Esophagus muscularis mucosa (tissue), 4 donors: ENCODE data around the gene SORBS1. TPM values are rescaled to one million over a fixed set of nuclear protein-coding genes. Genes with fewer than 3 reads are reported as not detected.

Experiments
- DNase-seq: peaks from one replicate; pipeline ENCODE4 v3.0.0-alpha.2; 2017; ENCODE audit errors: extremely low spot score
- H3K27ac ChIP-seq, 4 donors: fragments of 200-600 bp; sonication (generic); replicated peaks in 1 of 4; 1 replicate in 3 of 4; 2 replicates in 1 of 4; pipeline ENCODE4 v1.5.1; 2016 to 2019; ENCODE audit warnings: mild to moderate bottlenecking in 1 of 4
- H3K27me3 ChIP-seq, 4 donors: fragments of 200-600 bp; sonication (generic); one replicate each; pipeline versions ENCODE4 v1.5.1 to v1.6.0; 2016 to 2019
- H3K36me3 ChIP-seq, 4 donors: fragments of 200-600 bp; sonication (generic); one replicate each; pipeline ENCODE4 v1.5.1; 2016 to 2019
- H3K4me1 ChIP-seq, 4 donors: fragments of 200-600 bp; sonication (generic); one replicate each; pipeline ENCODE4 v1.5.1; 2016 to 2019
- H3K4me3 ChIP-seq, 4 donors: fragments of 200-600 bp; sonication (generic); 1 replicate in 2 of 4; 2 replicates in 2 of 4; pipeline ENCODE4 v1.5.1; 2016 to 2019; ENCODE audit warnings: mild to moderate bottlenecking in 4 of 4, moderate library complexity in 1 of 4
- H3K9me3 ChIP-seq, 4 donors: fragments of 200-600 bp; sonication (generic); 1 replicate in 3 of 4; 2 replicates in 1 of 4; pipeline ENCODE4 v1.5.1; 2016 to 2019
- CTCF ChIP-seq, 3 experiments: fragments of 200-600 bp in 2 of 3; fragments of 450-650 bp in 1 of 3; sonication (generic) in 2 of 3; IDR thresholded peaks; one replicate each; pipeline ENCODE4 v1.5.1; 2017 to 2019; ENCODE audit warnings: antibody characterized with exemption in 3 of 3, mild to moderate bottlenecking in 2 of 3, moderate library complexity in 1 of 3
- EP300 ChIP-seq: sonication (generic); formaldehyde crosslinking; IDR thresholded peaks from one replicate; pipeline ENCODE4 v1.6.1; 2017; ENCODE audit warnings: antibody characterized with exemption
- POLR2A ChIP-seq: fragments of 450-650 bp; IDR thresholded peaks from one replicate; pipeline ENCODE4 v1.6.1; 2017; ENCODE audit warnings: antibody characterized with exemption, moderate library complexity, mild to moderate bottlenecking, low read depth
- POLR2AphosphoS5 ChIP-seq, 2 donors: sonication (generic); formaldehyde crosslinking; IDR thresholded peaks; one replicate each; pipeline ENCODE4 v1.6.1; 2017; ENCODE audit warnings: antibody characterized with exemption in 2 of 2
- WGBS: methylation state at CpG from one replicate; pipeline ENCODE4 v1.1.5; 2018; 5-methylcytosine and 5-hydroxymethylcytosine counted together
- intact Hi-C: fragments of 100-400 bp; cut with DNase I; formaldehyde crosslinking; loops from one replicate; pipeline ENCODE4 v1.15.1; 2023
- total RNA-seq, 4 donors: library from RNA; depleted of rRNA; stranded (reverse); fragments of >200 nt; gene quantifications; one replicate each; pipeline versions ENCODE4 v1.1.0 to v1.2.1, GENCODE V29; 2016

Gene SORBS1
- total RNA-seq, 4 donors from 2014 or later: 1,569 to 2,231 (median 1,854) TPM

GRCh38 chr10:95429639-95430038, 131.5 kb downstream of the SORBS1 start:
- H3K9me3 ChIP-seq: no peaks in the 10 kb centered on the region
- H3K4me3 ChIP-seq: no peak overlapping the region
- TF ChIP-seq EP300 (no peak), POLR2AphosphoS5 (IDR thresholded peaks at IDR 0.05) (peak in 1 of 2 donors; percentile 40)
- no peaks in the 10 kb centered on the region for H3K27me3 ChIP-seq
- H3K36me3 ChIP-seq: peaks cover 23 to 77% (median 69%) of the 10 kb centered on the region in 4 donors
- no peak for DNase-seq
- 56% methylated on average over 4 of the region's 4 CpGs for WGBS
- peaks cover 76 to 100% (median 99%) of the 10 kb centered on the region in 4 donors for H3K4me1 ChIP-seq
- peak overlapping the region; percentile 85 to 97 (median 94) for H3K27ac ChIP-seq
- intact Hi-C loops: loop anchor here (5.0 kb wide), 2 partner anchors 128 to 173 kb away; no protein-coding TSS in a partner anchor

GRCh38 chr10:95428701-95429100, 132.5 kb downstream of the SORBS1 start:
- Histone ChIP-seq H3K4me1 (peaks cover 72 to 100% (median 99%) of the 10 kb centered on the region in 4 donors), H3K27me3 (no peaks in the 10 kb centered on the region), H3K4me3 (no peak overlapping the region), H3K27ac (peak overlapping the region; percentile 85 to 97 (median 94)), H3K9me3 (no peaks in the 10 kb centered on the region), H3K36me3 (peaks cover 28 to 78% (median 73%) of the 10 kb centered on the region in 4 donors)
- whole genome bisulfite sequencing: 39% methylated on average over 2 of the region's 2 CpGs
- DNase-seq: no peak
- intact Hi-C loops: no loop called here
- TF ChIP-seq EP300 (no peak), POLR2AphosphoS5 (IDR thresholded peaks at IDR 0.05) (peak; percentile 22 to 70)

DNA sequence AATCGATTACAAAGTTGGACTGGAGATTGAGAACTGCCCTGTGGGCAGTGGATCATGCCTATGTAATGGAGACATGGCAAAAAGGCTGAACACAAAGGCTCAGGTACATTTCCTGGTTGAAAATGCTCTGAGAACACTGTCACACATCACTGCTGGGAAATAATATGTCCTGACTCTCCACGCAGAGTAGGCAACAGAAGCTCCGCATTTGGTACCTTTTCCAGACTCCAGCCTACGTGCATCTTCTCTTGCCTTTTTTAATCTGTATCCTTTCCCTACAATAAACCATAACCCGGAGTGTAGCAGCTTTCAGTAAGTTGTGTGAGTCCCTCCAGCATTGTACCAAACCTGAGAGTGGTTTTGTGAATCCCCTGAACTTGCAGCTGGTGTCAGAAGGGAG, 134.7 kb downstream of the SORBS1 start:
- H3K27ac ChIP-seq: peak overlapping the region; percentile 85 to 97 (median 94)
- H3K4me3 ChIP-seq: no peak overlapping the region
- H3K4me1 ChIP-seq: peaks cover 67 to 100% (median 99%) of the 10 kb centered on the region in 4 donors
- H3K9me3 ChIP-seq: no peaks in the 10 kb centered on the region
- no peaks in the 10 kb centered on the region for H3K27me3 ChIP-seq
- TF ChIP-seq POLR2A (no peak), POLR2AphosphoS5 (IDR thresholded peaks at IDR 0.05) (peak; percentile 7 to 9)
- H3K36me3 ChIP-seq: peaks cover 29 to 88% (median 76%) of the 10 kb centered on the region in 4 donors
- intact Hi-C loops: no loop called here
- WGBS: 71% methylated on average over 5 of the region's 5 CpGs
- DNase-seq: no peak

DNA sequence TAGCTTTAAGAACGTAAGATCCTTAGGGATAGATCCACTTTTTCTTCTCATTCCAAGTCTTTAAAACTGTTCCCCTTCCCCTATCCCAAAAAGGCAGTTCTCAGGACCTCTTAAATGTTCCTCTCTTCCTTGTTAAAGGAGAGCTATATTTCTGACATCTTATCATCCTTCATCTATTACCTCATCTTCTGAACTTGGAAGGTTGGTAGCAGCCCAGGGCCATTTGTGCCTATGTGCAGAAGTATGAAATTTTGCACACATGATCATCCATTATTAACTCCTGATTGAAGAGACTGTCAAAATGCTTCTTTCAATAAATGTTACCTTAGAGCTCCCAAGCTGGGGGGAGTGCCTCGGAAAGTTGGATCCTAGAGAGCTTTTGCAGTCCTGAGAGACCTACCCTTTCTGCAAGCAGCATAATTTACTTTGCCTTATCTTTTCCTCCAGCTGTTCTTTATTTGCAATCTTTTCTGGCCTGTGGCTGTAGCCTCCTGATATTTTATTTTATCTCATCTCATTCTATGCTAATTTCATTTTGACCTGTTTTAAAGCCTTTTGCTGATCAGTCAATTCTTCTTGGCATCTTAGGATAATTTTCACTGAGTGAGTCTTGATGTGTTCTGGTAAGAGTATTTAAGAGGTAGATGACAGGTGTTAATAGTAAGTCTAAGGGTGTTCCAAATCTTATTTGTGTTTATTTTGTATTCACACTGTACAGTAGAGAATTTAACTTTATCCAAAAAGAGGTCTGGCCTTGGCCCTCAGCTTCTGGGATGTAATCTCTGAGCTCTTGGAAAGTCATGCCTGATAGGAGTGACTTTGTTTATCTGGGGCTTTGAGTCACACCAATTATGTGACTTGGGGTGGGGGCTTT, 135.3 kb downstream of the SORBS1 start:
- intact Hi-C loops: no loop called here
- Histone ChIP-seq H3K27me3 (no peaks in the 10 kb centered on the region), H3K4me1 (peaks cover 61 to 100% (median 98%) of the 10 kb centered on the region in 4 donors), H3K4me3 (no peak overlapping the region), H3K27ac (peak overlapping the region; percentile 85 to 97 (median 94)), H3K36me3 (peaks cover 28 to 87% (median 76%) of the 10 kb centered on the region in 4 donors), H3K9me3 (no peaks in the 10 kb centered on the region)
- no peak for DNase-seq
- WGBS: 49% methylated on average over 2 of the region's 2 CpGs
- peak in 1 of 2 donors; percentile 36 for TF ChIP-seq POLR2AphosphoS5 (IDR thresholded peaks at IDR 0.05)
- TF ChIP-seq POLR2A: no peak

DNA sequence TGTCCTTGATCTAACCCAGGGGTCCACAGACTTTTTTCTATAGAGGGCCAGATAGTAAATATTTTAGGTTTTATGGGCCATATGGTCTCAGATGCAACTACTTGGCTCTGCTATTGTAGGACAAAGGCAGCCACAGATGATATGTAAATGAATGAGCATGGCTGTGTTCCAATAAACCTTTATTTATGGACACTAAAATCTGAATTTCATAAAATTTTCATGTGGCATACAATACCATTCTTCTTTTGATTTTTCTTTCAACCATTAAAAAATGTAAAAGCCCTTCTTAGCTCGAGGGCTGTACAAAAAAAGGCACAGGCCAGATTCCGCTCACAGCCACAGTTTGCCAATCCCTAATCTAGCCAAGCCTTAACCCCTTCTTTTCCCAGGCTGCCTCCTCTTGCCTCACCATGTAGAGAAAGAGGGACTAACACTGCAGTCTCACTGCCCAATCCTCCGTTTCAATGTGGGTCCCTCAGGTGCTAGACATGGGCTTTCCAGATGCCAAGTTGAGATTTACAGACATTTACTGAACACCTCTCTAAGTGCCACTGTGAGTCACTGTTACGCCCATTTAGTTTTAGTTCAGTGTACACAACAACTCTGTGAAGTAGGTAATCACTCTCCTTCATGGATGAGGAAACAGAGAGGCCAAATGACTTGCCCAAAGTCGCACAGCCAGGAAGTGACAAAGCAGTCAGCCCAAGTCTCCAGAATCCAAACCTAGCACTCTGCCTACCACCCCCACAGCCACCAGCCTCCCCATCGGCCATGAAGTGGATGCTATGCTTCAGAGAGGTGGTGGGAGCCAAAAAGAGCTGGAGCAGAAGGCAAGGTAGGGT, 137.8 kb downstream of the SORBS1 start:
- Histone ChIP-seq H3K9me3 (no peaks in the 10 kb centered on the region), H3K36me3 (peaks cover 23 to 85% (median 75%) of the 10 kb centered on the region in 4 donors), H3K27me3 (no peaks in the 10 kb centered on the region), H3K4me3 (no peak overlapping the region), H3K4me1 (peaks cover 60 to 100% (median 98%) of the 10 kb centered on the region in 4 donors), H3K27ac (peak overlapping the region; percentile 85 to 97 (median 94))
- intact Hi-C loops: no loop called here
- 44% methylated on average over 6 of the region's 6 CpGs for WGBS
- TF ChIP-seq POLR2A (no peak), POLR2AphosphoS5 (IDR thresholded peaks at IDR 0.05) (peak in 1 of 2 donors; percentile 72)
- DNase-seq: no peak

- H3K4me3 ChIP-seq: peak overlapping the region; percentile 22 to 29 (median 26)
- 40% methylated on average over 3 of the region's 3 CpGs for WGBS
These were observed 138.9 kb downstream of the SORBS1 start for GRCh38 chr10:95422233-95422632.

More at GRCh38 chr10:95422233-95422632, 138.9 kb downstream of the SORBS1 start:
- H3K27me3 ChIP-seq: no peaks in the 10 kb centered on the region
- H3K4me1 ChIP-seq: peaks cover 64 to 100% (median 99%) of the 10 kb centered on the region in 4 donors
- DNase-seq: no peak
- intact Hi-C loops: no loop called here
- H3K9me3 ChIP-seq: no peaks in the 10 kb centered on the region
- peaks cover 23 to 80% (median 74%) of the 10 kb centered on the region in 4 donors for H3K36me3 ChIP-seq
- H3K27ac ChIP-seq: peak overlapping the region; percentile 85 to 97 (median 94)
- no peak for TF ChIP-seq CTCF (IDR thresholded peaks at IDR 0.05)
- TF ChIP-seq POLR2AphosphoS5 (IDR thresholded peaks at IDR 0.05): peak in 1 of 2 donors; percentile 21
